Suppressor macrophage treated with lipopolysaccharide for 1 hour (primary cell): ENCODE measurements around the gene KRT36.

ENCODE experiments used
- DNase-seq, 3 donors: peaks; one replicate each; pipeline ENCODE4 v3.0.0-alpha.2; 2020 to 2022

Gene KRT36

GRCh38 chr17:41489531-41489930 is at the start of gene KRT36:
TSS of gene KRT36 (minus strand) at chr17:41489910. CDS start at chr17:41489864, 46 bp downstream.
- no peak for DNase-seq

GRCh38 chr17:41539071-41539492 is 49.4 kb upstream of the KRT36 start:
- no peak for DNase-seq

- no peak for DNase-seq
These were observed 48.9 kb upstream of the KRT36 start for GRCh38 chr17:41538565-41538991.

- no peak for DNase-seq
These were observed 48.3 kb upstream of the KRT36 start for GRCh38 chr17:41537990-41538389.

- DNase-seq: no peak
These were observed 47.9 kb upstream of the KRT36 start for GRCh38 chr17:41537614-41537954.

- no peak for DNase-seq
These were observed 47.3 kb upstream of the KRT36 start for GRCh38 chr17:41536741-41537613.

- DNase-seq: no peak
These were observed 46.2 kb upstream of the KRT36 start for GRCh38 chr17:41535764-41536481.

GRCh38 chr17:41534899-41535546 is 45.3 kb upstream of the KRT36 start:
- no peak for DNase-seq

- DNase-seq: no peak
These were observed 43.9 kb upstream of the KRT36 start for GRCh38 chr17:41533613-41534012.

GRCh38 chr17:41532947-41533570 is 43.3 kb upstream of the KRT36 start:
- no peak for DNase-seq

GRCh38 chr17:41531993-41532392 is 42.3 kb upstream of the KRT36 start:
- no peak for DNase-seq

- no peak for DNase-seq
These were observed 40.6 kb upstream of the KRT36 start for GRCh38 chr17:41530062-41531048.

GRCh38 chr17:41529491-41529915 is 39.8 kb upstream of the KRT36 start:
- peak in 1 of 3 donors; percentile 27 for DNase-seq

- no peak for DNase-seq
These were observed 39.2 kb upstream of the KRT36 start for GRCh38 chr17:41528959-41529353.

GRCh38 chr17:41527063-41528023 is 37.6 kb upstream of the KRT36 start:
- DNase-seq: no peak

- no peak for DNase-seq
These were observed 34.6 kb upstream of the KRT36 start for GRCh38 chr17:41524261-41524660.

- DNase-seq: no peak
These were observed 34.1 kb upstream of the KRT36 start for GRCh38 chr17:41523787-41524186.

- DNase-seq: no peak
These were observed 33.5 kb upstream of the KRT36 start for GRCh38 chr17:41523225-41523593.

- DNase-seq: no peak
These were observed 32.9 kb upstream of the KRT36 start for GRCh38 chr17:41522301-41523224.
